ENCODE results near the gene NUTM1. TPM values are rescaled to one million over a fixed set of nuclear protein-coding genes. Genes with fewer than 3 reads are reported as not detected.

The NUTM1 gene
- total RNA-seq, 1 experiment from 2014 or later, result 0.46 TPM

GRCh38 chr15:34336231-34336990 is 6.7 kb upstream of the NUTM1 start (continued):
- TF ChIP-seq, protein P1, sequence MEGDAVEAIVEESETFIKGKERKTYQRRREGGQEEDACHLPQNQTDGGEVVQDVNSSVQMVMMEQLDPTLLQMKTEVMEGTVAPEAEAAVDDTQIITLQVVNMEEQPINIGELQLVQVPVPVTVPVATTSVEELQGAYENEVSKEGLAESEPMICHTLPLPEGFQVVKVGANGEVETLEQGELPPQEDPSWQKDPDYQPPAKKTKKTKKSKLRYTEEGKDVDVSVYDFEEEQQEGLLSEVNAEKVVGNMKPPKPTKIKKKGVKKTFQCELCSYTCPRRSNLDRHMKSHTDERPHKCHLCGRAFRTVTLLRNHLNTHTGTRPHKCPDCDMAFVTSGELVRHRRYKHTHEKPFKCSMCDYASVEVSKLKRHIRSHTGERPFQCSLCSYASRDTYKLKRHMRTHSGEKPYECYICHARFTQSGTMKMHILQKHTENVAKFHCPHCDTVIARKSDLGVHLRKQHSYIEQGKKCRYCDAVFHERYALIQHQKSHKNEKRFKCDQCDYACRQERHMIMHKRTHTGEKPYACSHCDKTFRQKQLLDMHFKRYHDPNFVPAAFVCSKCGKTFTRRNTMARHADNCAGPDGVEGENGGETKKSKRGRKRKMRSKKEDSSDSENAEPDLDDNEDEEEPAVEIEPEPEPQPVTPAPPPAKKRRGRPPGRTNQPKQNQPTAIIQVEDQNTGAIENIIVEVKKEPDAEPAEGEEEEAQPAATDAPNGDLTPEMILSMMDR (IDR thresholded peaks at IDR 0.05), result no peak
- TF ChIP-seq CREB1 (CRISPR knock-in tag; IDR thresholded peaks at IDR 0.05) (no peak), MYBL2 (CRISPR knock-in tag; IDR thresholded peaks at IDR 0.05) (no peak), RELA (CRISPR knock-in tag; IDR thresholded peaks at IDR 0.05; ENCODE audit: borderline replicate concordance) (no peak), HMGA2 (CRISPR knock-in tag; IDR thresholded peaks at IDR 0.05) (no peak), NR2C2 (CRISPR knock-in tag; IDR thresholded peaks at IDR 0.05) (no peak), PREB (CRISPR knock-in tag; IDR thresholded peaks at IDR 0.05; ENCODE audit: borderline replicate concordance) (no peak), TEAD4 (CRISPR knock-in tag; IDR thresholded peaks at IDR 0.05) (no peak), SMAD3 (CRISPR knock-in tag; IDR thresholded peaks at IDR 0.05; ENCODE audit: borderline replicate concordance) (no peak)
- TF ChIP-seq, protein P2, sequence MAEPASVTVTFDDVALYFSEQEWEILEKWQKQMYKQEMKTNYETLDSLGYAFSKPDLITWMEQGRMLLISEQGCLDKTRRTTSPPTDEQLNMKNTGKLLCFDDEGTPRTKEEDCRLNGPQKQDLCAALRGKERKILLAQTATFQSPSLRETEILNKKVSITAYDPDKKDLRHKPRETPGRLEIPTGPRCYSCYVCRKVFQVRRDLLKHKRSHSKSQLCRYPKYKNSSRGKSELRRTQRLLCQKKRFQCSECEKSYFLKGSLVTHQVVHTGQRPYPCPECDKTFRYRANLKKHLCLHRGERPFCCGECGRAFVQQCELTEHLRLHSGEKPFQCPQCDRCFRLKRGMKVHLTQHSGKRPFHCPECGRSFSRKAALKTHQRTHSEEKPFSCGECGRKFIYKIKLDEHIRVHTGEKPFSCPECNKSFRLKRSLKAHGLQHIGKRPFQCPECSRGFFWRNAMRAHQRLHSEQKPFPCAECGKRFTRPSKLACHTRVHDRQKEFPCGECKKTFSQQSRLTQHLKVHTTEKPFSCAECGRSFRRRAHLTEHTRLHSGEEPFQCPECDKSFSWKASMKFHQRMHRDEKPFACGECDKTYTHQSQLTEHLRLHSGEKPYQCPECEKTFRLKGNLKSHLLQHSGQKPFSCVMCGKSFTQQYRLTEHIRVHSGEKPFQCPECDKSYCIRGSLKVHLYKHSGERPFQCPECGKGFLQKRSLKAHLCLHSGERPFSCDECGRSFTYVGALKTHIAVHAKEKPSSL (CRISPR knock-in tag; conservative IDR thresholded peaks at IDR 0.05), result no peak

- ChIA-PET CTCF (interaction anchor here (0.6 to 3.1 kb wide), 8 partner anchors 19 to 251 kb away, joined by 3 to 16 read pairs (median 4); partner anchors contain the start of genes GOLGA8B and LPCAT4), POLR2A (interaction anchor here (1.2 to 2.5 kb wide), 3 partner anchors 8 to 127 kb away, joined by 3 to 9 read pairs (median 4); partner anchors contain the start of genes KATNBL1 and LPCAT4)
- peak overlapping the region; percentile 97 for H3K4me3 Mint-ChIP-seq
- H3K27me3 Mint-ChIP-seq (ENCODE audit: low read depth), result peaks cover 6% of the 10 kb centered on the region
- H3K36me3 Mint-ChIP-seq, result peaks cover 25% of the 10 kb centered on the region
- H3K27ac Mint-ChIP-seq, result peak overlapping the region; percentile 95
- ATAC-seq, result peak; percentile 13
- H3K9me3 Mint-ChIP-seq, result no peaks in the 10 kb centered on the region
- H3K4me1 Mint-ChIP-seq, result peaks cover 22% of the 10 kb centered on the region
- no peak for DNase-seq (ENCODE audit: low spot score)
- TF ChIP-seq GRHL2 (CRISPR knock-in tag; IDR thresholded peaks at IDR 0.05; ENCODE audit: insufficient replicate concordance, severe bottlenecking) (no peak), ZBTB21 (CRISPR knock-in tag; IDR thresholded peaks at IDR 0.05; ENCODE audit: borderline replicate concordance) (no peak), ZNF121 (CRISPR knock-in tag; IDR thresholded peaks at IDR 0.05) (no peak), SMAD4 (CRISPR knock-in tag; IDR thresholded peaks at IDR 0.05) (no peak), GABPB1 (CRISPR knock-in tag; IDR thresholded peaks at IDR 0.05) (no peak), TEAD4 (CRISPR knock-in tag; IDR thresholded peaks at IDR 0.05) (no peak), TCF7 (CRISPR knock-in tag; IDR thresholded peaks at IDR 0.05; ENCODE audit: low read depth) (no peak), ZNF219 (CRISPR knock-in tag; IDR thresholded peaks at IDR 0.05; ENCODE audit: borderline replicate concordance) (no peak), HMGA2 (CRISPR knock-in tag; IDR thresholded peaks at IDR 0.05) (no peak), NFYB (CRISPR knock-in tag; conservative IDR thresholded peaks at IDR 0.05; ENCODE audit: low read depth) (no peak), FOXP1 (CRISPR knock-in tag; IDR thresholded peaks at IDR 0.05; ENCODE audit: borderline replicate concordance) (no peak)
- TF ChIP-seq, protein P3, sequence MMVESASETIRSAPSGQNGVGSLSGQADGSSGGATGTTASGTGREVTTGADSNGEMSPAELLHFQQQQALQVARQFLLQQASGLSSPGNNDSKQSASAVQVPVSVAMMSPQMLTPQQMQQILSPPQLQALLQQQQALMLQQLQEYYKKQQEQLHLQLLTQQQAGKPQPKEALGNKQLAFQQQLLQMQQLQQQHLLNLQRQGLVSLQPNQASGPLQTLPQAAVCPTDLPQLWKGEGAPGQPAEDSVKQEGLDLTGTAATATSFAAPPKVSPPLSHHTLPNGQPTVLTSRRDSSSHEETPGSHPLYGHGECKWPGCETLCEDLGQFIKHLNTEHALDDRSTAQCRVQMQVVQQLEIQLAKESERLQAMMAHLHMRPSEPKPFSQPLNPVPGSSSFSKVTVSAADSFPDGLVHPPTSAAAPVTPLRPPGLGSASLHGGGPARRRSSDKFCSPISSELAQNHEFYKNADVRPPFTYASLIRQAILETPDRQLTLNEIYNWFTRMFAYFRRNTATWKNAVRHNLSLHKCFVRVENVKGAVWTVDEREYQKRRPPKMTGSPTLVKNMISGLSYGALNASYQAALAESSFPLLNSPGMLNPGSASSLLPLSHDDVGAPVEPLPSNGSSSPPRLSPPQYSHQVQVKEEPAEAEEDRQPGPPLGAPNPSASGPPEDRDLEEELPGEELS (CRISPR knock-in tag; IDR thresholded peaks at IDR 0.05), result no peak
- TF ChIP-seq, protein P4, sequence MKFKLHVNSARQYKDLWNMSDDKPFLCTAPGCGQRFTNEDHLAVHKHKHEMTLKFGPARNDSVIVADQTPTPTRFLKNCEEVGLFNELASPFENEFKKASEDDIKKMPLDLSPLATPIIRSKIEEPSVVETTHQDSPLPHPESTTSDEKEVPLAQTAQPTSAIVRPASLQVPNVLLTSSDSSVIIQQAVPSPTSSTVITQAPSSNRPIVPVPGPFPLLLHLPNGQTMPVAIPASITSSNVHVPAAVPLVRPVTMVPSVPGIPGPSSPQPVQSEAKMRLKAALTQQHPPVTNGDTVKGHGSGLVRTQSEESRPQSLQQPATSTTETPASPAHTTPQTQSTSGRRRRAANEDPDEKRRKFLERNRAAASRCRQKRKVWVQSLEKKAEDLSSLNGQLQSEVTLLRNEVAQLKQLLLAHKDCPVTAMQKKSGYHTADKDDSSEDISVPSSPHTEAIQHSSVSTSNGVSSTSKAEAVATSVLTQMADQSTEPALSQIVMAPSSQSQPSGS (CRISPR knock-in tag; IDR thresholded peaks at IDR 0.05; ENCODE audit: borderline replicate concordance, low read depth), result no peak
- TF ChIP-seq, protein P5, sequence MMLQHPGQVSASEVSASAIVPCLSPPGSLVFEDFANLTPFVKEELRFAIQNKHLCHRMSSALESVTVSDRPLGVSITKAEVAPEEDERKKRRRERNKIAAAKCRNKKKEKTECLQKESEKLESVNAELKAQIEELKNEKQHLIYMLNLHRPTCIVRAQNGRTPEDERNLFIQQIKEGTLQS (CRISPR knock-in tag; conservative IDR thresholded peaks at IDR 0.05), result no peak
- TF ChIP-seq, protein P2 (CRISPR knock-in tag; conservative IDR thresholded peaks at IDR 0.05), result no peak
Measured at GRCh38 chr15:34336991-34337556, 6.0 kb upstream of the NUTM1 start.
